Ovary (tissue), 9 donors: ENCODE measurements around the gene KCNN4. TPM values are rescaled to one million over a fixed set of nuclear protein-coding genes. Genes with fewer than 3 reads are reported as not detected.
A peak's percentile ranks its signal among the peaks of the same experiment; 100 is the strongest.

Source experiments
- DNase-seq, 5 donors: peaks; one replicate each; pipeline ENCODE4 v3.0.0-alpha.2; 2019 to 2020
- H3K27ac ChIP-seq, 2 donors: fragments of 200-600 bp; one replicate each; pipeline versions ENCODE4 v1.5.1 to v1.8.0; 2019 to 2022
- H3K27me3 ChIP-seq: fragments of 200-600 bp; one replicate; pipeline ENCODE4 v1.8.0; 2022
- H3K36me3 ChIP-seq: fragments of 200-600 bp; sonication (generic); one replicate; pipeline ENCODE4 v1.5.1; 2019
- H3K4me1 ChIP-seq: one replicate; pipeline ENCODE4 v1.8.1; 2013; ENCODE audit warnings: mild to moderate bottlenecking, moderate library complexity; ENCODE audit not compliant: insufficient read depth
- H3K4me3 ChIP-seq: fragments of 200-600 bp; sonication (generic); one replicate; pipeline ENCODE4 v1.5.1; 2017
- H3K9me3 ChIP-seq, 2 donors: fragments of 200-600 bp in 1 of 2; sonication (generic) in 1 of 2; one replicate each; pipeline versions ENCODE4 v1.5.1 to v1.8.1; 2013 to 2019; ENCODE audit warnings: mild to moderate bottlenecking in 1 of 2, moderate library complexity in 1 of 2
- EP300 ChIP-seq: sonication (generic); formaldehyde crosslinking; IDR thresholded peaks from one replicate; pipeline ENCODE4 v1.6.1; 2017; ENCODE audit warnings: antibody characterized with exemption
- POLR2A ChIP-seq: fragments of 450-650 bp; IDR thresholded peaks from one replicate; pipeline ENCODE4 v1.6.1; 2017; ENCODE audit warnings: antibody characterized with exemption, mild to moderate bottlenecking, moderate library complexity
- WGBS, 3 donors: extraction: QIAGEN DNeasy Blood & Tissue Kit in 1 of 3; methylation state at CpG; one replicate each; pipeline versions ENCODE4 v1.1.5 to v1.1.7; 2013 to 2017; 5-methylcytosine and 5-hydroxymethylcytosine counted together
- intact Hi-C, 4 donors: fragments of 100-400 bp; cut with DNase I; formaldehyde crosslinking; loops; one replicate each; pipeline versions ENCODE4 v1.11.0 to v1.15.1; 2022 to 2023
- polyA plus RNA-seq, 2 donors: library from polyadenylated mRNA; stranded (reverse); fragments of 200-250 nt in 1 of 2; fragments of 350-450 nt in 1 of 2; fragmentation: Illumina TruSeq in 1 of 2; extraction: RNeasy Lipid Tissue Mini Kit (QIAGEN cat#74804) in 1 of 2; gene quantifications; one replicate each; pipeline ENCODE4 v1.2.3, GENCODE V29; 2013 to 2014
- total RNA-seq, 7 donors: library from RNA; depleted of rRNA in 2 of 7; stranded (reverse); fragments of >200 nt in 2 of 7; fragmentation: NEBNext Ultra II Directional in 3 of 7; extraction: Animal tissue kit (Norgen Biotek cat#: 25700) in 3 of 7; gene quantifications; one replicate each; pipeline versions ENCODE4 v1.1.0 to v1.2.4, GENCODE V29; 2016 to 2023
- TF ChIP-seq, protein P1 (sequence below), 3 donors: fragments of 450-650 bp in 2 of 3; fragments of 200-600 bp in 1 of 3; IDR thresholded peaks; one replicate each; pipeline versions ENCODE4 v1.5.1 to v1.8.0; 2016 to 2022; ENCODE audit warnings: antibody characterized with exemption in 3 of 3, mild to moderate bottlenecking in 1 of 3
- donor health status: DM: no; HTN: no; CAD: no; lungs with moderate emphysema.
- donor health status: DM: no; HTN: no; CAD: no.
- donor health status: Bipolar disorder and iron deficiency.
- donor health status: DM: yes; HTN: yes; CAD: no.
- donor health status: DM: no; HTN: no; CAD: no.
- donor health status: DM: yes; HTN: yes; CAD: no.

The KCNN4 gene
- total and polyA plus RNA-seq, 9 donors: 0.28 to 9.1 (median 2.5) TPM

DNA sequence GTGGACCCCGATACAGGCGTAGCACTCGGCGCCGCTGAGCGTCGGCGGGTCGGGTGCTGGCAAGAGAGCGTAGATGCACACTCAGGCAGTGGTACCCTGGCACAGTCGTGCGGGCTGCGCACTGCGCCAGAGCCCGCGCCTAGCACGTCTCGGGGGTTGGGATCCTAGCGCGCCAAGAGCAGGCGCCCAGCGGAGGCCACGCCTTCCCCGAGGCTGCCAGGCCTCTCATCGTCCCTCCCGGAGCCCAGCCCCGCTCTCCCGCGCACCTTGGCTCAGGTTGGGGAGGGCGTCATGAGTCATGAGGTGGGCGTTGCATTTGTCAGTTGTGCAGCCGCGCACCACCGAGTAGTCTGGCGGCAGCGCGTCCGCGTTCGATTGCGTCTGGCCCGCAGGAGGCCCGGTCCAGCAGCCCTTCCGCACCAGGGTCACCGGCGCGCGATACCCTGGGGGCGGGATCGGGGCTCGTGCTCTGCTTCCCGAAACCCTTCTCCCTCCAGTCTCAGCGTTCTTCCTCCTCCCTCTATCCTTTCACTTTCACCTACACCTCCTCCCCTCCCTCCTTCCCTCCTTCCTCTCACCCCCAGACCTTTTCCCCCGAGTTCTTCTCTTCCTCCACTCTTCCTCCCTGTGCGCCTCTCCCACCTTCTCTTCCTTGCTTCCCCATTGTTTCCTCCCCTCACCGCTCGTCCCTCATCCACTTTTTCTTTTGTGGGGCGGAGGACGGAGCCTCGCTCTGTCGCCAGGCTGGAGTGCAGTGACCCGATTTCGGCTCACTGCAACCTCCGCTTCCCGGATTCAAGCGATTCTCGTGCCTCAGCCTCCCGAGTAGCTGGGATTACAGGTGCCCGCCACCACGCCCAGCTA lies 18.0 kb upstream of the KCNN4 start:
- DNase-seq: peak in 1 of 5 donors; percentile 37

GRCh38 chr19:43798026-43798545 lies 17.3 kb upstream of the KCNN4 start:
- no peak for DNase-seq
- Histone ChIP-seq H3K27ac (no peak overlapping the region), H3K4me3 (no peak overlapping the region), H3K27me3 (no peaks in the 10 kb centered on the region), H3K4me1 (peaks cover 4% of the 10 kb centered on the region), H3K9me3 (no peaks in the 10 kb centered on the region), H3K36me3 (no peaks in the 10 kb centered on the region)
- TF ChIP-seq, protein P1, sequence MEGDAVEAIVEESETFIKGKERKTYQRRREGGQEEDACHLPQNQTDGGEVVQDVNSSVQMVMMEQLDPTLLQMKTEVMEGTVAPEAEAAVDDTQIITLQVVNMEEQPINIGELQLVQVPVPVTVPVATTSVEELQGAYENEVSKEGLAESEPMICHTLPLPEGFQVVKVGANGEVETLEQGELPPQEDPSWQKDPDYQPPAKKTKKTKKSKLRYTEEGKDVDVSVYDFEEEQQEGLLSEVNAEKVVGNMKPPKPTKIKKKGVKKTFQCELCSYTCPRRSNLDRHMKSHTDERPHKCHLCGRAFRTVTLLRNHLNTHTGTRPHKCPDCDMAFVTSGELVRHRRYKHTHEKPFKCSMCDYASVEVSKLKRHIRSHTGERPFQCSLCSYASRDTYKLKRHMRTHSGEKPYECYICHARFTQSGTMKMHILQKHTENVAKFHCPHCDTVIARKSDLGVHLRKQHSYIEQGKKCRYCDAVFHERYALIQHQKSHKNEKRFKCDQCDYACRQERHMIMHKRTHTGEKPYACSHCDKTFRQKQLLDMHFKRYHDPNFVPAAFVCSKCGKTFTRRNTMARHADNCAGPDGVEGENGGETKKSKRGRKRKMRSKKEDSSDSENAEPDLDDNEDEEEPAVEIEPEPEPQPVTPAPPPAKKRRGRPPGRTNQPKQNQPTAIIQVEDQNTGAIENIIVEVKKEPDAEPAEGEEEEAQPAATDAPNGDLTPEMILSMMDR (IDR thresholded peaks at IDR 0.05): no peak
- TF ChIP-seq EP300: no peak
- TF ChIP-seq POLR2A: no peak
- intact Hi-C loops: no loop called here
- 40 to 43% (median 40%) methylated on average over 4 to 5 of the region's 5 CpGs for WGBS, 3 donors

More for the DNA sequence above, 18.0 kb upstream of the KCNN4 start:
- no peak overlapping the region for H3K27ac ChIP-seq
- H3K27me3 ChIP-seq: no peaks in the 10 kb centered on the region
- H3K36me3 ChIP-seq: no peaks in the 10 kb centered on the region
- 10 to 14% (median 12%) methylated on average over 68 to 70 of the region's 70 CpGs for WGBS, 3 donors
- H3K4me3 ChIP-seq: no peak overlapping the region
- no peaks in the 10 kb centered on the region for H3K9me3 ChIP-seq
- peaks cover 4% of the 10 kb centered on the region for H3K4me1 ChIP-seq
- intact Hi-C loops: no loop called here
- TF ChIP-seq EP300 (no peak), POLR2A (no peak)
- TF ChIP-seq, protein P1 (IDR thresholded peaks at IDR 0.05): no peak

GRCh38 chr19:43797556-43797955 lies 16.8 kb upstream of the KCNN4 start:
- Histone ChIP-seq H3K9me3 (no peaks in the 10 kb centered on the region), H3K4me3 (no peak overlapping the region), H3K27me3 (no peaks in the 10 kb centered on the region), H3K27ac (no peak overlapping the region), H3K4me1 (peaks cover 4% of the 10 kb centered on the region), H3K36me3 (no peaks in the 10 kb centered on the region)
- TF ChIP-seq EP300: no peak
- TF ChIP-seq POLR2A: no peak
- TF ChIP-seq, protein P1 (IDR thresholded peaks at IDR 0.05): no peak
- no peak for DNase-seq
- 81 to 87% (median 86%) methylated on average over 7 of the region's 7 CpGs for WGBS, 3 donors
- intact Hi-C loops: no loop called here

- Histone ChIP-seq H3K9me3 (no peaks in the 10 kb centered on the region), H3K27me3 (no peaks in the 10 kb centered on the region)
- TF ChIP-seq POLR2A (no peak), EP300 (no peak)
- TF ChIP-seq, protein P1 (IDR thresholded peaks at IDR 0.05): no peak
Observed at GRCh38 chr19:43797118-43797517, 16.3 kb upstream of the KCNN4 start.

More at GRCh38 chr19:43797118-43797517, 16.3 kb upstream of the KCNN4 start:
- Histone ChIP-seq H3K36me3 (no peaks in the 10 kb centered on the region), H3K4me3 (no peak overlapping the region), H3K4me1 (peaks cover 4% of the 10 kb centered on the region), H3K27ac (no peak overlapping the region)
- intact Hi-C loops: no loop called here
- DNase-seq: no peak
- 57 to 68% (median 64%) methylated on average over 6 of the region's 6 CpGs for WGBS, 3 donors
